Testis (tissue), 2 donors: ENCODE results near the gene ANKRD33B.

Source experiments
- CTCF ChIP-seq, 3 experiments: fragments of 450-650 bp in 2 of 3; fragments of 200-600 bp in 1 of 3; sonication (generic) in 1 of 3; IDR thresholded peaks; one replicate each; pipeline ENCODE4 v1.5.1; 2016 to 2019; ENCODE audit warnings: antibody characterized with exemption in 3 of 3, mild to moderate bottlenecking in 2 of 3, moderate library complexity in 1 of 3
- POLR2A ChIP-seq: fragments of 450-650 bp; IDR thresholded peaks from one replicate; pipeline ENCODE4 v1.6.1; 2017; ENCODE audit warnings: antibody characterized with exemption, mild to moderate bottlenecking, moderate library complexity

GRCh38 chr5:10538103-10538788, 25.6 kb upstream of the ANKRD33B start:
- no peak for TF ChIP-seq CTCF (IDR thresholded peaks at IDR 0.05)
- no peak for TF ChIP-seq POLR2A
